ENCODE data around the gene NXPE3.
A peak's percentile ranks its signal among the peaks of the same experiment; 100 is the strongest.

The NXPE3 gene

GRCh38 chr3:101849714-101850245 is 70.8 kb downstream of the NXPE3 start:
- H3K4me2 ChIP-seq = peak overlapping the region; percentile 89
- H3K27ac ChIP-seq = peak overlapping the region; percentile 74
- H3K9ac ChIP-seq = peak overlapping the region; percentile 75
- peaks cover 12% of the 10 kb centered on the region; the same call in 1 of the 2 replicates for H3K27me3 ChIP-seq
- H3K36me3 ChIP-seq = peaks cover 26% of the 10 kb centered on the region
- no peak for TF ChIP-seq Cebpa-rat (IDR thresholded peaks at IDR 0.05)
- peaks cover 19% of the 10 kb centered on the region for H3K4me1 ChIP-seq
- H3K9me3 ChIP-seq = peaks cover 6% of the 10 kb centered on the region; the same call in 1 of the 2 replicates
- H4K20me1 ChIP-seq = peaks cover 24% of the 10 kb centered on the region; the same call in 1 of the 2 replicates
- peak overlapping the region; percentile 83 for H3K4me3 ChIP-seq

DNA sequence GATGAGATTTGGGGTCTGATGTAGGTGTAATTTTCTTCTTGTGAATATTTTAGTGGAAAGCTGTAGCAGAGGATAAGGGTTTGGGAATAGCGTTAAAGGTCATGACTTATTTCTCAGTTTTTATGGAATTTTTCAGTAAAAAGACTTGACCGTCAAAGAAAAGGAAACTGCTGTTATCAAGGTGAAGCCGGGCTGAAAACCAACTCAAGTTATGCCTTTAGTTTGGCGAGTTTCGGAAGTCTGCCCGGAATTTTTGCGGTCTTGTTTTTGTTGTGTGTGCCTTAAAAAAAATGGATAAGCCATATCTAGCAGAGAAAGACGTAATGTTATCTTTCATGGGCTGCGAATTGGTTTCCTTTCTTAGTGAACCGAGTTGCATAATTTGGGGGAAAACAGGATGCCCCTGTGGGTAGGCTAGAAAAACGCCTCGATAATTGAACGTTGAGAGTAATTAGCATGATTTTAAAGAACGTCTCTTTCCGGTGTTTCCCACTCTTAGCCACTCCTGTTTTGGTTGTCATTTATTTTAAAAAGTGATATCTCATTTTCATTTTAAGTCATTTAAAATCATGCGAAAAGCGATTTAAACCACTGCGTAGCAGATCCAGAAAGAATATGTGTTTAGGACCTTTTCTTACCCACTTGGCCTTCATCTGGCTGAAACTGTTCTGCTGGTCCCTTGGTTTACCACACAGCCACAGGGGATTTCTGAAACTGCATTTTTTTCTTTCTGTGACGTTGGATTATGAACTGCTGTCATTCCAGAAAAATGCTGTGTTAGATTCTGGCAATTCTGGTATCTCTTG is 71.4 kb downstream of the NXPE3 start:
- peak overlapping the region; percentile 75 for H3K9ac ChIP-seq
- peaks cover 12% of the 10 kb centered on the region; the same call in 1 of the 2 replicates for H3K27me3 ChIP-seq
- H3K36me3 ChIP-seq = peaks cover 33% of the 10 kb centered on the region
- H4K20me1 ChIP-seq = peaks cover 24% of the 10 kb centered on the region; the same call in 1 of the 2 replicates
- TF ChIP-seq Cebpa-rat (IDR thresholded peaks at IDR 0.05) = peak; percentile 37; the same call in 1 of the 2 replicates
- H3K4me3 ChIP-seq = peak overlapping the region; percentile 83
- peak overlapping the region; percentile 74 for H3K27ac ChIP-seq
- peaks cover 6% of the 10 kb centered on the region; the same call in 1 of the 2 replicates for H3K9me3 ChIP-seq
- peaks cover 19% of the 10 kb centered on the region for H3K4me1 ChIP-seq
- H3K4me2 ChIP-seq = peak overlapping the region; percentile 89

DNA sequence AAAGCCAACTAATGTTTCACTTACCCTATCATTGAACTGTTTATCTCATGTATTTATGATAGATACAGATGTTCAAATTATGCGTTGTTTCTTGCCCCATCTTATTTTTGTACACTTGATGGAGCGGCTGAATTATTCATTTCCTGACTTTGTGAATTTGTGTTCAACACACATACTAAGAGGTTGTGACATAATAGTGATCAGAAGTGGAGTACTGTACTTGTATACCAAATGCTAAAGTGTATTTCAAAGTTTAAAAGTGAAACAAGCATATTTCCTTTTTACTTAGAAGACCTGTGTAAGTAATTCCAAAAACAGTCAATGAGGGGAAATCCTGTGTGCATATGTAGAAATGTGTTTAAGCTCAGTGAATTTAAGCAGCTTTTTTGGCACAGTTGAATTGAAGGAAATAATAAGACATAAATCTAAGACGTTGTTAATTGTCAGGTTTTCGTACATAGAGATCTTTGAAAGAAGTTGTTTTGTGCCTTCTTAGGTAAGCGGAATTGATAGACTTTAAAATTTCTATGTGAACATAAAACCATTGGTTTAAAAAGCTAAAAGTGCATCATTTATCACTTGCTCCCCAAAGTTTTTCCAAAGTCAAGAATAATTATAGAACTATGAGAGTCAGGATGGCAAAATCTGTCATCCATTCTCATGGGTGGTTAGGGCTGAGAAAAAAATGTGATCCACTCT is 72.2 kb downstream of the NXPE3 start:
- Histone ChIP-seq H3K4me3 (peak overlapping the region; percentile 83), H3K27me3 (peaks cover 12% of the 10 kb centered on the region; the same call in 1 of the 2 replicates), H3K4me2 (peak overlapping the region; percentile 89), H3K9ac (no peak overlapping the region), H3K27ac (no peak overlapping the region), H4K20me1 (peaks cover 24% of the 10 kb centered on the region; the same call in 1 of the 2 replicates), H3K4me1 (peaks cover 19% of the 10 kb centered on the region), H3K36me3 (peaks cover 40% of the 10 kb centered on the region), H3K9me3 (peaks cover 6% of the 10 kb centered on the region; the same call in 1 of the 2 replicates)
- TF ChIP-seq Cebpa-rat (IDR thresholded peaks at IDR 0.05) = no peak

GRCh38 chr3:101851850-101852714 is 73.1 kb downstream of the NXPE3 start:
- H4K20me1 ChIP-seq = peaks cover 24% of the 10 kb centered on the region; the same call in 1 of the 2 replicates
- peaks cover 48% of the 10 kb centered on the region for H3K36me3 ChIP-seq
- H3K4me2 ChIP-seq = peak overlapping the region; percentile 89
- no peak overlapping the region for H3K27ac ChIP-seq
- H3K9me3 ChIP-seq = peaks cover 6% of the 10 kb centered on the region; the same call in 1 of the 2 replicates
- peaks cover 12% of the 10 kb centered on the region; the same call in 1 of the 2 replicates for H3K27me3 ChIP-seq
- no peak overlapping the region for H3K4me3 ChIP-seq
- no peak overlapping the region for H3K9ac ChIP-seq
- no peak for TF ChIP-seq Cebpa-rat (IDR thresholded peaks at IDR 0.05)
- peaks cover 19% of the 10 kb centered on the region for H3K4me1 ChIP-seq

- no peak overlapping the region for H3K9ac ChIP-seq
- peaks cover 19% of the 10 kb centered on the region for H3K4me1 ChIP-seq
- H4K20me1 ChIP-seq = peaks cover 24% of the 10 kb centered on the region; the same call in 1 of the 2 replicates
- no peak overlapping the region for H3K4me3 ChIP-seq
- TF ChIP-seq Cebpa-rat (IDR thresholded peaks at IDR 0.05) = no peak
- peaks cover 6% of the 10 kb centered on the region; the same call in 1 of the 2 replicates for H3K9me3 ChIP-seq
- H3K27ac ChIP-seq = no peak overlapping the region
- no peak overlapping the region for H3K4me2 ChIP-seq
- peaks cover 55% of the 10 kb centered on the region for H3K36me3 ChIP-seq
- peaks cover 7% of the 10 kb centered on the region; the same call in 1 of the 2 replicates for H3K27me3 ChIP-seq
Measured at GRCh38 chr3:101852983-101853840, 74.2 kb downstream of the NXPE3 start.

GRCh38 chr3:101853982-101854381 is 75.0 kb downstream of the NXPE3 start:
- no peak overlapping the region for H3K4me2 ChIP-seq
- peaks cover 6% of the 10 kb centered on the region; the same call in 1 of the 2 replicates for H3K9me3 ChIP-seq
- H3K27me3 ChIP-seq = peaks cover under 1% of the 10 kb centered on the region; the same call in 1 of the 2 replicates
- H3K4me3 ChIP-seq = no peak overlapping the region
- no peak for TF ChIP-seq Cebpa-rat (IDR thresholded peaks at IDR 0.05)
- H3K36me3 ChIP-seq = peaks cover 55% of the 10 kb centered on the region
- peaks cover 19% of the 10 kb centered on the region for H3K4me1 ChIP-seq
- H3K27ac ChIP-seq = no peak overlapping the region
- H4K20me1 ChIP-seq = peaks cover 24% of the 10 kb centered on the region; the same call in 1 of the 2 replicates
- no peak overlapping the region for H3K9ac ChIP-seq

DNA sequence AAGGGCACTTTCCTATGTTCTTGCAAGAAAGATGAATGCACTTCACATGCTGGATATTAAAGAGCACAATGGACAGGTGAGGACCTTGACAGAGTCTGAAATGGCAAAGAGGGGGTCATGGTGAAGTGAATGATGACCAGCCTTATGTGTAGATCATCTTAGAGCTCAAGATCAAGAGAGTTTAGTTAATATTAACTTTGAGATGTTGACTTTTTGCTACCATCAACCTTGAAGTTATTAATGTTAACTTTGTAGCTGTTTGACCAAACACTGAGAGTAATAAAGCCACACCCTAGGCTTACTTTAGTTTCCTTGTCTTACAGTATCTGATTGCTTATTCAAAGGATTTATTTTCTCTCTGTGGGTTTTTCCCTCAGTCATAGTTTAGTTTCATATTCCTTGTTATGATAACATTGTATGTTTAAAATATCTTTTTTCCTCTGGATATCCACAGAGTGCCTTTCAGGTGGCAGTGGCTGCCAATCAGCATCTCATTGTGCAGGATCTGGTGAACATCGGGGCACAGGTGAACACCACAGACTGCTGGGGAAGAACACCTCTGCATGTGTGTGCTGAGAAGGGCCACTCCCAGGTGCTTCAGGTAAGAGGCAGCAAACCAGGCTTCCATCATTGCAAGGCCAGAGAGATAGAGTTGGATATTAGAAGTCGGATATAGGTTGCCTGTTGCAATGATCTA is 75.7 kb downstream of the NXPE3 start:
- Histone ChIP-seq H3K9me3 (peaks cover 6% of the 10 kb centered on the region; the same call in 1 of the 2 replicates), H3K9ac (no peak overlapping the region), H3K27me3 (no peaks in the 10 kb centered on the region), H3K4me3 (no peak overlapping the region), H4K20me1 (peaks cover 24% of the 10 kb centered on the region; the same call in 1 of the 2 replicates), H3K27ac (no peak overlapping the region), H3K36me3 (peaks cover 62% of the 10 kb centered on the region), H3K4me2 (no peak overlapping the region), H3K4me1 (peaks cover 19% of the 10 kb centered on the region)
- TF ChIP-seq Cebpa-rat (IDR thresholded peaks at IDR 0.05) = no peak

Measured in BLaER1 (cell line).